Erythroblast (primary cell): ENCODE data around the gene TTC28.

Source experiments
- GATA1 ChIP-seq: IDR thresholded peaks from 2 replicates; pipeline ENCODE4 v1.6.1; 2011; ENCODE audit warnings: low read depth, mild to moderate bottlenecking, control low read depth, low read length, moderate library complexity
- POLR2A ChIP-seq: IDR thresholded peaks from 2 replicates; pipeline ENCODE4 v1.6.1; 2011; ENCODE audit warnings: mild to moderate bottlenecking, low read length

DNA sequence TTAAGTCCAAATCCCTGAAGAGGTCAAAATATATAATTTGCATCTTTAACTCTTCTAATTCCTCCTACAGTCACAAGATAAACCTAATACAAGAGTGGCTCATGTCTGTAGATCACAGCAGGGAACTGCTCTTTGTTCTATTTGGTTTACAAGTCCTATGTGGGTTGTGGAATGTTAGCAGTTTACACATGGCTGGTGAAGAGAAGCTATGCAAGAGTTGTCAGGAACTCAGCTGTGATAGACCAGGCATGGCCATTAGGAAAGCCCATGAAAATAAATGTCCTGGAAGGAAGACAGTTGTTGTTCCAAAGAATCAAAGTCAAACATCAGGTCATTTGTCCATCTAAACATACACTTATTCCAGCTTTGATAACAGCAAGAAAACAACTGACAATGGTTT is 448.2 kb downstream of the TTC28 start:
- no peak for TF ChIP-seq POLR2A
- no peak for TF ChIP-seq GATA1
